T follicular helper cell (primary cell): Measurements from ENCODE around the gene IBA57.

Experiments
- DNase-seq: peaks from one replicate; pipeline ENCODE4 v3.0.0-alpha.2; 2020; ENCODE audit warnings: low read depth

Gene IBA57

DNA sequence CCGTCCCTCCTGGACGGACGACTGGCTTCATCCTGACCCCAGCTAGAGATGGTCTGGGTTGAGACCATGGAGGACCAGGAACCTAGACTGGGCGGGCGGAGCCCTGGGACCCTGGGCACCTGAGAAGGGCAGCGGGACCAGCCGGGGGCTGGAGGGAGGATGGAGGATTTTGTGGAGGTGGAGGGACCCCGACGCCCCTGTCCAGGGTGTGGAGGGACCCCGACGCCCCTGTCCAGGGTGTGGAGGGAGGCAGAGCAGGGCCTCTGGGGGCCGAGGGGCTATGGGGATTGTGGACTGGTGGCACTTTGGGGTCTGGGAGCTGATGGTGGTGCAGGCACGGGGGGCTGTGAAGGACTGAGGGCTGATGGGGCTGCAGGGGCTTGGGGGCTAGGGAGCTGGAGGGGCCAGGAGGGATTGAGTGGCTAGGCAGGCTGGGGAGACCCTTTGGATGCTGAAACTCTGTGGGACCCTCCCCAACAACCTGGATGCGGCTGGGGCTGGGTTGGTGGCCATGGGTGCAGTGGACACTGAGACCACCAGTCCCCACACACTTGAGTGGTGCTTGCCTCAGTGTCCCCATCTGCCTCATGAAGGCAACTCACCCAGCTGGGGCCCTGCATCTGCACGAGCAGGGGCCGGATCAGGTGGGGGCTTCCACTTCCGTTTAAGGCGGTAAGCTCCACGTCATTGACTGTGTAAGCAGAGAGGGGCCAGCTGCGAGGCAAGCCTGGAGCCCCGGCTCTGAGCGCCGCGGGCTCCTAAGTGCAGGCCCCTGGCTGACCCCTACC, 8.5 kb upstream of the IBA57 start:
- DNase-seq = no peak

DNA sequence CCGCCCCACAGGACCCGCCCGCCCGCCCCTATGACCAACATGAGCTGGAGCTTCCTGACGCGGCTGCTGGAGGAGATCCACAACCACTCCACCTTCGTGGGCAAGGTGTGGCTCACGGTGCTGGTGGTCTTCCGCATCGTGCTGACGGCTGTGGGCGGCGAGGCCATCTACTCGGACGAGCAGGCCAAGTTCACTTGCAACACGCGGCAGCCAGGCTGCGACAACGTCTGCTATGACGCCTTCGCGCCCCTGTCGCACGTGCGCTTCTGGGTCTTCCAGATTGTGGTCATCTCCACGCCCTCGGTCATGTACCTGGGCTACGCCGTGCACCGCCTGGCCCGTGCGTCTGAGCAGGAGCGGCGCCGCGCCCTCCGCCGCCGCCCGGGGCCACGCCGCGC, 7.9 kb upstream of the IBA57 start:
- DNase-seq = no peak

DNA sequence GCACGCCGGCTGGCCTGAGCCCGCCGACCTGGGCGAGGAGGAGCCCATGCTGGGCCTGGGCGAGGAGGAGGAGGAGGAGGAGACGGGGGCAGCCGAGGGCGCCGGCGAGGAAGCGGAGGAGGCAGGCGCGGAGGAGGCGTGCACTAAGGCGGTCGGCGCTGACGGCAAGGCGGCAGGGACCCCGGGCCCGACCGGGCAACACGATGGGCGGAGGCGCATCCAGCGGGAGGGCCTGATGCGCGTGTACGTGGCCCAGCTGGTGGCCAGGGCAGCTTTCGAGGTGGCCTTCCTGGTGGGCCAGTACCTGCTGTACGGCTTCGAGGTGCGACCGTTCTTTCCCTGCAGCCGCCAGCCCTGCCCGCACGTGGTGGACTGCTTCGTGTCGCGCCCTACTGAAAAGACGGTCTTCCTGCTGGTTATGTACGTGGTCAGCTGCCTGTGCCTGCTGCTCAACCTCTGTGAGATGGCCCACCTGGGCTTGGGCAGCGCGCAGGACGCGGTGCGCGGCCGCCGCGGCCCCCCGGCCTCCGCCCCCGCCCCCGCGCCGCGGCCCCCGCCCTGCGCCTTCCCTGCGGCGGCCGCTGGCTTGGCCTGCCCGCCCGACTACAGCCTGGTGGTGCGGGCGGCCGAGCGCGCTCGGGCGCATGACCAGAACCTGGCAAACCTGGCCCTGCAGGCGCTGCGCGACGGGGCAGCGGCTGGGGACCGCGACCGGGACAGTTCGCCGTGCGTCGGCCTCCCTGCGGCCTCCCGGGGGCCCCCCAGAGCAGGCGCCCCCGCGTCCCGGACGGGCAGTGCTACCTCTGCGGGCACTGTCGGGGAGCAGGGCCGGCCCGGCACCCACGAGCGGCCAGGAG, 7.2 kb upstream of the IBA57 start:
- no peak for DNase-seq

DNA sequence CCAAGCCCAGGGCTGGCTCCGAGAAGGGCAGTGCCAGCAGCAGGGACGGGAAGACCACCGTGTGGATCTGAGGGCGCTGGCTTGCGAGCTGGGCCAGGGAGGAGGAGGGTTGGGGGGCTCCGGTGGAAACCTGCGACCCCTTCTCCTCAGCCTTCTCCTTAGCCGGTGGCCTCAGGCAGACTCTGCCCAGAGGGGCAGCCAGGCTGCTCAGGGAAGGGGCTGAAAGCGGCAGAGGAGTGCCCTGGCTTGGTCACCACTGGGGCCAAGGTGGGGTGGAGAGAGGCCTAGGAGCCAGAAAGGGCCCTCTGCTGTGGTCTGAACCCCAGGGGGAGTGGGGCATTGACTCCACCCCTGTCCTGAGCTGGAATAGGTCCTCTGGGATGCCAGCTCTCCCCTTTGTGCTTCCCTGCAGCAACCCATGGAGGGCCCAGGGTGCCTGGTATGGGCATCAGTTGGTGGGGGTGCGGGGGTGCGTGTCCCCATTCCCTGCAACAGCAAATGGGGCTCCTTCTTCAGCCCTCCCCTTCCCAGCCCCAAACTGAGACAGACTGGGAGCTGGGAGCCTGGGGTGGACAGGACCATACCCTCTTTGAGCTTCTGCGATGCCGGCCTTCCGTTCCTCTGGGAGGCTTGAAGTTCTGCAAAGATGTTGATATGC, 6.5 kb upstream of the IBA57 start:
- DNase-seq = no peak

GRCh38 chr1:228160201-228160761, 5.3 kb upstream of the IBA57 start:
- no peak for DNase-seq

DNA sequence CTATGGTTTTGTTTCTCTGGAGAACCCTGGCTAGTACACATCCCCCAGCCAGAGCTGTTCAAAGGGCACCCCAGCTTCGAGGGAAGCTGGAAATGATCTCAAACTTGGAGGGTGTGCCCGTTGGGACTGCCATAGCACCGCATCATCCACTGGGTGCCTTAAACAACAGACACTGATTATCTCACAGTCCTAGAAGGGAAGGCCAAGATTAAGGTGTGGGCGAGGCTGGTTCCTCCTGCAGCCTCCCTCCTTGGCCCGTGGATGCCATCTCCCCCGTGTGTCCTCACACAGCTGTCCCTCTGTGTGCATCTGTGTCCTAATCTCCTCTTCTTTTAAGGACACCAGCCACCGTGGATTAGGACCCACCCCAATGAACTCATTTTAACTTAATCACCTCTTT, 4.2 kb upstream of the IBA57 start:
- no peak for DNase-seq

- DNase-seq = no peak
These were observed 3.7 kb upstream of the IBA57 start for GRCh38 chr1:228161866-228162265.

DNA sequence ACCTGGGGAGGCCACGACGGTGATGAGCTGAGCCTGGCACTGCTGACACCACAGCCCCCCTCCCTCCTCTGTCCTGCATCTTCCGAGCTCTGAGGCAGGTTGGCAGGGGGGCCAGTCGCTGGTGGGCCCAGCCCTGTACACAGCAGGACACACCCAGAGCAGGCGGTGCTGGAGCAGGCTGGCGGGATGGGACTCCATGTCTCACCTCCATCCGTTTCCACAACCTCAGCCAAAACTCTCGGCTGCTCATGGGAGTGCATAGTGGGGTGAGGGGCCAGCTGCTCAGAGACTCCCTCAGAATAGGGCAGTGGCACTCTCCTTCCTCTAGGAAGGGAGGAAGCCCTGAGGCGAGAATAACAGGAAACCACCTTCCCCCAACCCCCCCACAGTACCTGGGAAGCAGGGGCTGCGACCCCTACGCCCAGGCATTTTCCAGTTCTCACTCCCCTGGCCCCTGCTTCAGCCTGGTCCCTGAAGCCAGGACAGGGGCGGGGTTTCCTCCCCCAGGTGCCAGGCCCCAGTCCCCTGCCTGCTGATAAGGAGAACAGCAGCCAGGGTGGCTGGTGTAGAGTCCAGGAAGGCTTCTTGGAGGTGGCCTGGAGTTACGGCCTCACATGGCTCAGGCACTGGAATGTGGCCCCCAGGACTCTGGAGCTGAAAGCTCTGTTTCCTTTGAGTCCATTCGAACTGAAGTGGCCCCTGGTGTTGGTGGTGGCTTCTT, 3.2 kb upstream of the IBA57 start:
- DNase-seq = no peak

DNA sequence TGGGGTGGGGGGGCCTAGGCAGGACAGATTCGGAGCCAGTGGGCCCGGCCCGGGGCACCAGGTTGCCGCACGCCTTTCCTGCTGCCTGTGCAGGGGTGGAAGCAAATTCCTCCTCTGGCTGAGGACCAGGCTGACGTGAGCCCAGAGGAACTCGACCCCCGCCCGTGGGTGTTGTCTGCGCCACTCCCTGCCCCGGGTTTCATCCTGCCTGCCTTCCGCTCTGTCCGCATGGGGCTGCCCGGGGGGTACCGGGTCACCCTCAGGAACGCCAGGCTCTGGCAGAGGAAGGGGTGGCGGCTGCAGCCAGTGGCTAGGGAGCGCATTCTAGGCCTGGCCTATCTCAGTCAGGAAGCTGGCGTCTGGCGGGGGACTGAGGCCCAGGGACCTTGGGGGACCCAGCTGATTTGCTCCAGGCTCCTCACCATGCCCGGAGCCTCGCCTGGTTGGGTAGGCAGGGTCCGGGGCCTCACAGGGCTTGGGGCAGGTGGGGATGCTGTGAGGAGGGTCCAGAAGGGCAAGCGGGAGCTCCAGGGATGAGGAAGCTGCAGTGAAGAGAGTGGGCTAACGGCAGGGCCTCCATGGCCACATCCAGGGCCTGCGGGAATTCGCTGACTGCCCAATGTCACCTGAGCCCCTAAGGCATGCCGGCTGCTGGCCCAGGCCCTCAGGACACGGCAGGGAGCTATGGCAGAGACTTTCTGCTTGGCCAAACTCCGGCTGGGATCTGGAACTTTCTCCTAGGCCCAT, 2.4 kb upstream of the IBA57 start:
- no peak for DNase-seq

DNA sequence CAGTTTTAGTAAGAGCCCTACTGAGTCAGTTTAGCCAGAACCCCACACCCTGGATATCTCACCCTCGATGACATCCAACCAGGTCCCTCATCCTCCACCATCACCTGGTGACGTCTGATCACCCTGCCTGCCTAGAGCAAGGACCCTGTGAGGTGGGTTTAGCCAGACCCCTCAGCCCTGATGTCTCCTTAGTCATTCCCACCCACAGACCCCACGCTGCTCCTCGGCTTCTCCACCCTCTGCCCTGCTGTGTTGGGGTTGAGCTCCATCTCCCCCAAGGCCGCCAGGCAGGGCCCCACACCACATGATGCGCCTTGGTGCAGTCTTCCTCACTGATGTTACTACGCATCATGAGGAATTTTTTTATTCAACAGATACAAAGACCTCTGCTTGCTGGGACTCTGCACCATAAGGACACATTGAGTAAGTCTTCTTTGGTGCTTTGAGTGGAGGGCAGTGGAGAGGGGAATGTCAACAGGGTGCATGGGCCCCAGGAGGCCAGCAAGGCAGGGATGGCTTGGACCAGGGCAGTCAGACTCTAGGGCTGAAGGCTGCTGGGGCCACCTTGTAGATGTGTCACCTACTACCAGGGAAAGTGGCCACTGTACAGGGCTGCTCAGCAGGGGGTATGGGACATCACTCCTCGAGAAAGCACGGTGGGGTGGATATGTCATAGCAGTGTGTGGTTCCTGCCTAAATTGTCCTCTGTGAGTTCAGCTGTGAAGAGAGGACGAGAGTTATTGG, 1.7 kb upstream of the IBA57 start:
- DNase-seq = no peak

- DNase-seq = no peak
These were observed 838 bp upstream of the IBA57 start for GRCh38 chr1:228164561-228165371.

GRCh38 chr1:228166170-228166936, 749 bp downstream of the IBA57 start:
- DNase-seq = peak; percentile 59

DNA sequence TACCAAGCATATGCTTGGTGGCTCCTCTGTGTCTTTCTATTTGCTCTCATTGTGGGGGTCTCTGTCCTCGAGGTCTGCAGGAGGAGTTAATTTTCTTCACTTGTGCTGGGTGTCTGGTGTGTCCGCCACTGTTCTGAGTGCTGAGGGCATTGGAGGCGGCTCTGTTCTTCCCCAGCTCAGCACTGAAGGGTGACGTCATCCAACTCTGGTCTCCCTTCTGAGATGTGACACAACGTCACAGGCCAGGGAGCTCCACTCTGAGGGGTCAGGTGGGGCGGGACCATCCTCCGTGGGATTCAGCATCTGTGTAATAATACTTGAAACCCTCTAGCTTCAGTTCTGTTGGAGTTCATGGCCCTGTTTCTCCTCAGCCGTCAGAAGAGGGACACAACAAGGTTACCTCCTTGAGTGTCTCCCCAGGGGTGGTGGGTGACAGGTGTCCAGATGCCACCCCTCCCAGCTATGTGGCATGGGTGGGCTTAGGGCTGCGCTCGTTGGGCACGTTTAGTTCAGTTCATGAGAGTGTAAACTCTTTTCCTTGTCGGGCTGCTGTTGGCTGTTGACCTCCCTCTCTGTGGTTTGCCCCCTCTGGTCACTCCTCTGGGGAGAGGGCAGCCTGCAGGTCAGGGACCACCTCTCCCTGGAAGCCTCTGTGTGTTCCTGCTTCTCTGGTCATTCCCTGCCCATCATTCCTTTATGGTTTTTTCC, 3.1 kb downstream of the IBA57 start:
- no peak for DNase-seq

DNA sequence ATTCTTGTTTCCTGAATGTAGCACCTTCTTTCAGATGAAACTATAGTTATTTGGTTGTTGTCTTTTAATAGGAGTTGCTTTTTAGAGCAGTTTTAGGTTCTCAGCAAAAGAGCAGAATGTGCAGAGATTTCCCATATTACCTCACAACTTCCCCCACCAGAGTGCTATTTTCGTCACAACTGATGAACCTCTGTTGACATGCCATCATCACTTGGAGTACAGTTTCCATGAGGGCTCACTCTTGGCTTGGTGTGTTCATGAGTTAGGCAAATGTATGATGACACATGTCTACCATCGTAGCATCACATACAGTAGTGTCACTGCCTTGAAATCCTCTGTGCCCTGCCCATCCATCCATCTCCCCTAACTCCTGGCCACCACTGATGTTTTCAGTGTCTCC, 3.7 kb downstream of the IBA57 start:
- DNase-seq = no peak

DNA sequence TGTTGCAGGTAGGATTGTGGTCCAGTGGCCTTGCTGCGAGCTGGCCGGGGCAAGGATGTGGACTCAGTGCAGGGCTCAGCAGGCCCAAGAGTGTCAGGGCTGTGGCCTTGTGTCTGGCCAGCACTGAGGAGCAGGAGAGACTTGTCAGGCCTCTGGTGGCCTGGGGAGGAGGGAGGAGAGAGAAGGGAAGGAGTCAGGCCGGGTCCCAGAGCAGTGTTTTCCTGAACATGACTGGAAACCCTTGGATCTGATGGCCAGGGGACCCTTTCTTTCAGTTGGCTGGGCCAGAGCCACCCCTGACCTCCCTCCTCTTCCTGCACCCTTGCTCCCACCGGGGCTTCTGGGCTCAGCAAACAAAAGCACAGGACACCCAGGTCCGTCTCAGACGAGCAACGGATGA, 5.1 kb downstream of the IBA57 start:
- no peak for DNase-seq

DNA sequence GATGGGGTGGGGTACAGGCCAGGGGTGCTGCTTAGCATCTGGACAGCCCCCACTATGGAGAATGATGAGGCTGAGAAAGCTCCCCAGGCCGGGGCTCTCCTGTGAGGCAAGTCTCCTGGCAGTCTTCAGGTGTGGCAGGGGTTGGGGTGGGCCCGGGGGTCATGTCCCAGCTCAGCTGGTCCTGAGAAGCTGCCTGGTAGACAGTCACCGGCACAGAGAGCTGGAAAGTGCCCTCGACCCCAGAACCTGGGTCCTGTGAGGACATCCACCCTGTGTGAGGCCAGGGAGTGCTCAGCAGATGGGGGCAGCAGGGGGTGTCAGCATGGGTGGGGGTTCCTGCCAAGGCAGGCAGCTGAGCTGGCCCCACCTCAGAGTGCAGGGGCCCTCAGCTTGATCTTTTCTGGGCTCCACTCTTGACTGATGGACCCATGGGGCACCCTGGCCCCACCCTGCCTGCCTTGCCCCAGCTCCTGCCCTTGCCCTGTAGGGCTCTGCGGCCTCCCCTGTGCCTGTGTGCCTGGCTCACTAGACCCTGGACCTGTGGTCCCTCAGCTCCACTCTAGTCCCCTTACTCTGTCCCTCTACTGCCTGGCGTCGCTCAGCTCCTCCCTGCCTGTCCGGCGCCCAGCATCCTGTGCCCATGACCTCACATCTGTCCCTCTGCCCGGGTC, 5.8 kb downstream of the IBA57 start:
- no peak for DNase-seq
